Suprapubic skin (tissue), 4 donors: ENCODE measurements around the gene TMEM63B. TPM values are rescaled to one million over a fixed set of nuclear protein-coding genes. Genes with fewer than 3 reads are reported as not detected.

Experiments
- DNase-seq, 2 donors: peaks; one replicate each; pipeline ENCODE4 v3.0.0-alpha.2; 2019; ENCODE audit warnings: low spot score in 2 of 2
- H3K27ac ChIP-seq: fragments of 200-600 bp; sonication (generic); one replicate; pipeline ENCODE4 v1.5.1; 2019
- H3K27me3 ChIP-seq: fragments of 200-600 bp; sonication (generic); one replicate; pipeline ENCODE4 v1.5.1; 2019
- H3K36me3 ChIP-seq: fragments of 200-600 bp; sonication (generic); one replicate; pipeline ENCODE4 v1.5.1; 2019
- H3K4me1 ChIP-seq: fragments of 200-600 bp; sonication (generic); one replicate; pipeline ENCODE4 v1.5.1; 2019
- H3K4me3 ChIP-seq: fragments of 200-600 bp; sonication (generic); one replicate; pipeline ENCODE4 v1.5.1; 2019; ENCODE audit warnings: mild to moderate bottlenecking
- H3K9me3 ChIP-seq: fragments of 200-600 bp; sonication (generic); one replicate; pipeline ENCODE4 v1.5.1; 2019
- CTCF ChIP-seq, 2 donors: fragments of 200-600 bp in 1 of 2; fragments of 450-650 bp in 1 of 2; sonication (generic) in 1 of 2; IDR thresholded peaks; one replicate each; pipeline ENCODE4 v1.5.1; 2016 to 2019; ENCODE audit warnings: antibody characterized with exemption in 2 of 2, mild to moderate bottlenecking in 1 of 2, moderate library complexity in 1 of 2
- EP300 ChIP-seq: sonication (generic); formaldehyde crosslinking; IDR thresholded peaks from one replicate; pipeline ENCODE4 v1.6.1; 2017; ENCODE audit warnings: antibody characterized with exemption
- POLR2A ChIP-seq, 2 donors: fragments of 450-650 bp; IDR thresholded peaks; one replicate each; pipeline ENCODE4 v1.6.1; 2017; ENCODE audit warnings: antibody characterized with exemption in 2 of 2, mild to moderate bottlenecking in 2 of 2, moderate library complexity in 2 of 2
- POLR2AphosphoS5 ChIP-seq, 3 donors: sonication (generic); formaldehyde crosslinking; IDR thresholded peaks; one replicate each; pipeline ENCODE4 v1.6.1; 2017; ENCODE audit warnings: antibody characterized with exemption in 3 of 3
- WGBS: methylation state at CpG from one replicate; pipeline ENCODE4 v1.1.5; 2018; 5-methylcytosine and 5-hydroxymethylcytosine counted together
- total RNA-seq, 4 donors: library from RNA; depleted of rRNA; stranded (reverse); fragments of >200 nt; gene quantifications; one replicate each; pipeline ENCODE4 v1.1.0, GENCODE V29; 2016

The TMEM63B gene
- total RNA-seq, 4 donors from 2014 or later: 71.5 to 89.0 (median 84.5) TPM

DNA sequence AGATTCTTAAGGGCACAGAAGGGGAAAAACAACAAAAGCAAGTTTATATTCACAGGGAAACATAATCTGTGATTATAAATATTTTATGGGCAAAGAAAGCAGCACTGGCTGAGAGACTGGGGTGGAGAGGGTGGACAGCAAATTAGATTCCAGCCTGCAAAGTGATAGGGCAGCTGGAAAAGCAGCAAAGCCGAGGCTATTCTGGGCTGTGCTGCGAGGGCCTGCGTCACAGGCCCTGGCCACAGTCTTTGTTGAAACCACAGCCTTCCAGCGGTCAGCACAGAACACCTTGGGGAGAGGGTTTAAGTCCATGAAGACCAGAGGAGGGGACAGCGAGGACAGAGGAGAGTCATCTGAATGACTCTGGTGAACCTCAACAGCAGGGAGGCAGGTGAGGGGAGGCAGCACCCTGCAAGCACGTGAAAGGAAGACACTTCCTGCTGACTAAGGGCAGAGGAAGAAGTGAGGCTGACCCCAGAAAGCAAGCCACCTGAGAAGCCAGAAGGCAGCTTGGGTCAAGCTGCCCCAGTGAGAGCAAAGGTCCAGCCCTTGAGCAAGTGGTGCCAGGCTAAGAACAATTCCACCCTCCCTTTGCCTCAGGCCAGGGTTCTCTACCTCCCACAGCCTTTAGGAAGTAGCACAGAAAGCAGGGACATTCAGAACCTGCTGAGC is 17.2 kb upstream of the TMEM63B start:
- H3K36me3 ChIP-seq: peaks cover 58% of the 10 kb centered on the region
- H3K27ac ChIP-seq: no peak overlapping the region
- TF ChIP-seq CTCF (IDR thresholded peaks at IDR 0.05) (no peak), POLR2AphosphoS5 (IDR thresholded peaks at IDR 0.05) (no peak), POLR2A (IDR thresholded peaks at IDR 0.05) (no peak), EP300 (no peak)

GRCh38 chr6:44110966-44111365 is 16.4 kb upstream of the TMEM63B start:
- no peaks in the 10 kb centered on the region for H3K27me3 ChIP-seq
- H3K4me3 ChIP-seq: no peak overlapping the region
- DNase-seq: no peak
- WGBS: 92% methylated on average over 3 of the region's 3 CpGs
- peaks cover 58% of the 10 kb centered on the region for H3K36me3 ChIP-seq
- H3K27ac ChIP-seq: no peak overlapping the region
- peaks cover 6% of the 10 kb centered on the region for H3K4me1 ChIP-seq
- TF ChIP-seq CTCF (IDR thresholded peaks at IDR 0.05): no peak
- no peak for TF ChIP-seq EP300
- TF ChIP-seq POLR2A (IDR thresholded peaks at IDR 0.05): no peak
- H3K9me3 ChIP-seq: no peaks in the 10 kb centered on the region

More for the DNA sequence above, 17.2 kb upstream of the TMEM63B start:
- Histone ChIP-seq H3K9me3 (no peaks in the 10 kb centered on the region), H3K4me3 (no peak overlapping the region), H3K27me3 (no peaks in the 10 kb centered on the region), H3K4me1 (peaks cover 7% of the 10 kb centered on the region)
- WGBS: 64% methylated on average over 6 of the region's 6 CpGs
- DNase-seq: no peak

GRCh38 chr6:44111434-44112417 is 15.6 kb upstream of the TMEM63B start:
- H3K27me3 ChIP-seq: no peaks in the 10 kb centered on the region
- H3K4me3 ChIP-seq: no peak overlapping the region
- H3K27ac ChIP-seq: no peak overlapping the region
- 64% methylated on average over 6 of the region's 6 CpGs for WGBS
- H3K9me3 ChIP-seq: no peaks in the 10 kb centered on the region
- peaks cover 11% of the 10 kb centered on the region for H3K4me1 ChIP-seq
- DNase-seq: no peak
- H3K36me3 ChIP-seq: peaks cover 58% of the 10 kb centered on the region
- TF ChIP-seq POLR2A (IDR thresholded peaks at IDR 0.05) (no peak), POLR2AphosphoS5 (IDR thresholded peaks at IDR 0.05) (no peak), EP300 (no peak), CTCF (IDR thresholded peaks at IDR 0.05) (no peak)

DNA sequence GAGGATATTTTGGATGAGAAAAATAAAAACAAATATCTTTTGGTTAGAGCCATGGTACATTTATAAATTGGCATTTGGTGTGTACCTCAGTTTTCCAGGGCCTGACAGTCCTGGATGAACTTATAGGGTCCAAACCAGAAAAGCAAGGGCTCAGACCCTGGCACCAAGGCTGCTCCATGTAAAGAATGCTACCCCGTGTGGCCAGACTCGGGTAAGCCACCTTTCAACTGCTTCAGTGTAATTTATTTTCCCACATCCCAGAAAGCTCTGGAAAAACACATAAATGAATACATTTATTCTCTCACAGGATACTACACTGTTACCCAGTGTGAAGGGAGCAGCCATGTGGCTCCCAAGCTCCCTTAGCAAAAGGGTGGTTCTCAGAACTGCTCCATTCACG is 13.9 kb upstream of the TMEM63B start:
- no peak for DNase-seq
- Histone ChIP-seq H3K36me3 (peaks cover 53% of the 10 kb centered on the region), H3K27ac (no peak overlapping the region), H3K4me3 (no peak overlapping the region), H3K9me3 (no peaks in the 10 kb centered on the region), H3K4me1 (peaks cover 17% of the 10 kb centered on the region), H3K27me3 (no peaks in the 10 kb centered on the region)
- WGBS: 61% methylated on average over 3 of the region's 3 CpGs
- TF ChIP-seq POLR2A (IDR thresholded peaks at IDR 0.05) (no peak), CTCF (IDR thresholded peaks at IDR 0.05) (no peak), EP300 (no peak), POLR2AphosphoS5 (IDR thresholded peaks at IDR 0.05) (no peak)

DNA sequence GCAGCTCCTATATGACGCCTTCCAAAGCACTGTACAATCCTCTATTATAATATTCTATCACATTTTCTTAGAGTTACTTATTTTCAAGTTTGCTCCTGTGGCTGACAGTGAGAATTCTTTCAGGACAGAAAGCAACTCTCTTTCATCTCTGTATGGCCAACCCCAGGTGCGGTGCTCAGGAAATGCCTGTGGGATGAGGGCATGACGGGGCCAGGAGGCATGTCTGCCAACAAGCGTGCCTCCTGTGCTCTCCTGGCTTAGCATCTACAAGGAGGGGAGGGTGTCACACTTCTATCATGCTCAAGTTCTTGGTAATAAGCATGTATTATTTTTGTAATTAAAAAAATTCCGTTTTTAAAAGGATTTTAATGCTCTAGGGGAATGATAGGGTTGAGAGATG is 11.5 kb upstream of the TMEM63B start:
- Histone ChIP-seq H3K27me3 (no peaks in the 10 kb centered on the region), H3K27ac (no peak overlapping the region), H3K36me3 (peaks cover 40% of the 10 kb centered on the region), H3K4me1 (peaks cover 36% of the 10 kb centered on the region), H3K9me3 (no peaks in the 10 kb centered on the region), H3K4me3 (no peak overlapping the region)
- 49% methylated on average over 5 of the region's 5 CpGs for WGBS
- TF ChIP-seq CTCF (IDR thresholded peaks at IDR 0.05) (no peak), EP300 (no peak), POLR2A (IDR thresholded peaks at IDR 0.05) (no peak), POLR2AphosphoS5 (IDR thresholded peaks at IDR 0.05) (no peak)
- no peak for DNase-seq
